Measurements from ENCODE around the gene SARNP. TPM values are rescaled to one million over a fixed set of nuclear protein-coding genes. Genes with fewer than 3 reads are reported as not detected.

The SARNP gene
- total and polyA plus RNA-seq, 9 of the 15 experiments (the other 6 are each of a cell fraction or from before 2014, with no cell fraction given) = 70.1 to 400 (median 198) TPM

- TF ChIP-seq ZBTB40 (IDR thresholded peaks at IDR 0.05) = no peak
- no peak for TF ChIP-seq ZBTB40 (CRISPR knock-in tag; IDR thresholded peaks at IDR 0.05)
- TF ChIP-seq MECOM (CRISPR knock-in tag; IDR thresholded peaks at IDR 0.05) = no peak
- no peak for TF ChIP-seq PKNOX1 (IDR thresholded peaks at IDR 0.05)
- no peak for TF ChIP-seq POLR3A (IDR thresholded peaks at IDR 0.05; ENCODE audit: borderline replicate concordance, extremely low read depth, insufficient read depth, insufficient read length)
- TF ChIP-seq PTBP1 (IDR thresholded peaks at IDR 0.05; ENCODE audit: low read depth, low read length) = no peak
- no peak for TF ChIP-seq TSC22D4 (tag; IDR thresholded peaks at IDR 0.05)
- TF ChIP-seq ZNF431 (CRISPR knock-in tag; IDR thresholded peaks at IDR 0.05) = no peak
- no peak for TF ChIP-seq HDGF (IDR thresholded peaks at IDR 0.05)
- TF ChIP-seq KLF13 (tag; IDR thresholded peaks at IDR 0.05; ENCODE audit: borderline replicate concordance, low read depth) = no peak
- TF ChIP-seq RFX1 (IDR thresholded peaks at IDR 0.05) = peak; percentile 55; the same call in 1 of the 2 replicates
- TF ChIP-seq GTF2E2 (tag; IDR thresholded peaks at IDR 0.05) = no peak
- no peak for TF ChIP-seq CREM (IDR thresholded peaks at IDR 0.05; ENCODE audit: low read depth)
- TF ChIP-seq MTF1 (CRISPR knock-in tag; IDR thresholded peaks at IDR 0.05; ENCODE audit: borderline replicate concordance) = no peak
- no peak for TF ChIP-seq TCF15 (CRISPR knock-in tag; IDR thresholded peaks at IDR 0.05)
- 0 out of 2 replicates have a peak, but pooled peaks have one; percentile 56 for TF ChIP-seq NR1H2 (CRISPR knock-in tag; IDR thresholded peaks at IDR 0.05)
Measured at GRCh38 chr12:55847603-55848291, 30.2 kb upstream of the SARNP start (continued).

Measured in K562 (cell line).